HTR-8/SVneo (cell line): ENCODE measurements around the gene PECR.
A peak's percentile ranks its signal among the peaks of the same experiment; 100 is the strongest.
"Not testable (repeated sequence)": the region's sequence is repeated elsewhere in the genome, so short reads cannot be mapped to it uniquely, and the experiment has no call there.

ENCODE experiments used
- DNase-seq: peaks from one replicate; pipeline ENCODE4 v3.0.0; 2011; ENCODE audit warnings: low spot score, mixed read lengths; ENCODE audit not compliant: insufficient read length
- FAIRE-seq: peaks from 2 replicates; lab custom pipeline; 2011; peaks lifted over from hg19 to GRCh38; lab: Jason Lieb, UNC

PECR gene

DNA sequence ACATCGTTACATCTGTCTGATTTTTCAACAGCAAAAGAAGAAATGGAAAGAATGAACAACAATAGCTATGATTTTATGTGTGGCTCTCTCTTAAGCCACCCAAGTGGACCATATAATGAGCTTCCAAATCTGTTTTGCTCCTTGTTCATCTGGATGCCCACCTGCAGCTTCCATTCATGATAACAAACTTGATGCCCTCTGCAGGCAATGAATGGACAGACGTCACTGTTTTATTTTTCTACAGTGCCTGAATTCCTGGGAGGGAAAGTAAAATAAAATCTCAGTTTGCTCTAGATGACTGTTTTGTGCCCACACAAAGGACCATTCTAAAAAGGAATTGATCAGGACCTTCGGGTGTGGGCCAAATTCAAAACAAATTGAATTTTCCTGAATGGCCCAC, 73.2 kb downstream of the PECR start:
- FAIRE-seq = peak; percentile 46

DNA sequence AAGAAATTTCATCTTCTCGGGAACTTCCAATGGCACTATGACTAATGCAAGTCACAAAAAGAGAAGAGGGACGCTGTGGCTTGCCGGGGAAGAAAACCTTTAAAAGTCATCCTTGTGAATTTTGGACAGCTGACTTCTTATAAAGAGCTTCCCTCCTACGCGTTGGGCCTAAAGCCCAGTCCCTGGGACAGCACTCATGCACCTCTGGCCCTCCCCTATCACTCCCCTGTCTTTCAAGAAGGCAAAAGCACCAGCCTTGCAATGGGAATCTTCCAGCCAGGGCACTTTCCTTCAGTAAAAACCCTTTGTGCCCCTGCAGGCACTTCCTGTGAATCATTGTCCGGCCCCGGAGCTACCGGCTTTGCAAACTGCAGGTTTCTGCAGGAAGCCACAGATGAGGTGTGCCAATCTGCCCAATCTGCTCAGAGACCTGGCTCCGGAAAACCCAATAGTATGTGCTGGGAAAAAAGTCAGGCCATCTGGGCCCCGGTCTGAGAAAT, 75.4 kb downstream of the PECR start:
- peak; percentile 61 for DNase-seq
- FAIRE-seq = no peak

More for the DNA sequence above, 73.2 kb downstream of the PECR start:
- DNase-seq = no peak

DNA sequence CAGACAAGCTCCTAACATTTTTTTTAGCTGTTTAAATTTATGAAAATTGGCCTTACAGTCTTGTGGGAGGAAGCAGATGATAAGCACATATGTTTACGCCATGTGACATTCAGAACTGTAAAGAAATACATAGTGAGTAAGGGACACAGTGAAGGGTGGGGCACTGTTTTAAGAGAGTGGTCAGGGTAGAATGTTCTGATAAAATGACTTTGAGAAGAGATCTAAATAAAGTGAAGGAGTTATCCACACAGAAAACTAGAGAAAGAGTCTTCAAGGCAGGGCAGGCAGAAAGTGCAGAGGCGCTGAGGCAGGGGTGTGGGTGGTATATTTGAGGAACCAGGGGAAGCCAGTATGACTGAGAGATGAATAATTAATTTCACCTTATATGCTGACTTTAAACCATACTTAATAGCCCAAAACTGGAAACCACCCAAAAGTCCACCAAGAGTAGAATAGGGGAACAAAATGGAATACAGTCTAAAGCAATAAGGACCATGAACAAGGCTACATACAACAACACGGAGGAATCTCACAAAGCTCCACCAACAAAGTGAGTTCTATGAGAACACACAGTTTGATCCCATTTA, 76.8 kb downstream of the PECR start:
- FAIRE-seq (no peak), DNase-seq (no peak)

DNA sequence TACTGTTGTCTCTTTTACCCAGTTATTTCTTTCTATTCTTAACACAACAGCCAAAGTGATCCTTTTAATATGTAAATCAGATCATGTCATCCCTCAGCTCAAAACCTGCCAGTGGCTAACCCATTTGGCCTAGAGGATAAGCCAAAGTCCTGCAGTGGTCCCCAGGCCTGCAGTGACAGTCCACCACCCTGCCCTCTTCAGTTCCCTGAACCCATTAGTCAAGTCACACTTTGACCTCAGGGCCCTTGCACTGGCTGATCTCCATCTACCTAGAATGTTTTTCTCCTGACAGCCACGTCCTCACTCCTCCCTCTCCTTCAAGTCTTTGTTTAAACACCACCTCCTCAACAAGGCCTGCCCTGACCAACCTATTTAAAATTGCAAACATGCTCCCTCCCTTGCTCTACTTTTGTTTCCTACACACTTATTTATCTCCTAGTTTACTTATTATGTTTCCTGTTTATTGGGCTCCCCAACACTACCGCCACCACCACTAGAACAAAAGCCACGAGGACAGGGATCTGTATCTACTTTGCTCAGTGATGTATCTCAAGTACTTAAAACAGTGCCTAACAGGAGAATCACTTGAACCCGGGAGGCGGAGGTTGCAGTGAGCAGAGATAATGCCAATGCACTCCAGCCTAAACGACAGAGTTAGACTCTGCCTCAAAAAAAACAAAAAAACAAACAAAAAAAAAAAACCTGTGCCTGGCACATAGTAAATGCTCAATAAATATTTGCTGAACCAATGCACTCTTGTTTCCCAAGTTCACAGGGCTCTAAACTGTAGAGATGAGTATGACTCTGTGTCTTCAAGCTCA, 77.5 kb downstream of the PECR start:
- FAIRE-seq = no peak
- DNase-seq = no peak

DNA sequence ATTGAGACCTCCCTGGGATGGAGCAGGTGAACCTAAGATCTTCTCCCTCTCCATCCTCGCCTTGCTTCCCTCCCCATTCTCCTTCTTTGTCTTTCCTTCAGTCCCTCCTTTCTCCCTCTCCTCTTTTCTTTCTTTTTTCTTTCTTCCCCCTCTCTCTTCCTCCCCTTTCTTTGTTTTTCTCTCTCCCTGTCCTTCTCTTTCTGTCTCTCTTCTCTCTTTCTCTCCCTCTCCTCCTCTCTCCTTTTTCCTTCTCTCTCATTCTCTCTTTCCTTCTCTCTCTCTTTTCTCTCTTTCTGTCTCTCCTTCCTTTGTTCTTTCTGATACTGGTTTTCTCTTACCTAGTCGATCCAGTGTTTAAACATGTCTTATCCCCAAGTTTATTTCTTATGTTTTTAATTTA, 78.9 kb downstream of the PECR start:
- FAIRE-seq (no peak), DNase-seq (no peak)

GRCh38 chr2:216002101-216002678, 79.4 kb downstream of the PECR start:
- FAIRE-seq = no peak
- DNase-seq = no peak

DNA sequence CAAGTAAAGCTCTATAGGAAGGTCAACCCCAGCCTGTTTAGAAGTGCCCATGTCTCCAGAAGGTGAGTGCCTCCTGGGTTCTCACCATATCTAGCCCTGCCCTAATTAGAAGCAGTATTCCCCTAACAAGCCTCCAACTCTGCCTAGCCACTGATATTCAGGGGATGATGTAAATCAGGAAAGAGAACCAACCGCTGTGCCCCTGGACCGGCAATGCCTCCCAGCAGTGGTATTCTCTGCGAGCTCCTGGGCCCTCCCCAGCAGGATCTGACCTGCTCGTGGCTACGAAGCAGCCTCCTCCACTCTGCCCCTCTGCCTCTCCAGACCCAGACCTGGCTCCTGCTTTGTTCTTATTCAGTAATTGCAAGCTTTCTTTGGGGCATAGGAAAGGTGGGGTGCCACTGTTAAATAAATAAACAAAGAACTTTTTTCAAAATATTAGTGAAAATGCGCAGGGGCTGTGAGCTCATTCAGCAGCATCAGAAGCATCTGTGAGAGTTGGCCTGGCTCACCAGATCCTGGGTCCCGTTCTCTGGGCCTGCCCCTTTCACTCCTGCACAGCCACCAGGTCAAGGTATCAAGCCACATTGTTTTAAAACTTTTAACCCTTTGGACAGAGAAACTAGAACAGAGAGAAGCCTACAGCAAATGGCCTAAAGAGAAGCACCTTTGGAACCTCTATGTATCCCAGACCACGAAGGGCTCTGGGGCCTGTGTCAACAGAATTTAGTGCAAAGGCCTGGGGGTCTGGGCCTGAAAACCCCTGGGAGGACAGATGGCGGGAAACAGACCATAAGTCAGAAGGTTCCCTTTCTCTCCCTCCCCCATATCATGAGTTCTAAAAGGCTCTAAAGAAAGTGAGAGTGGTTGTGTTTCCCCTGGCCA, 80.2 kb downstream of the PECR start:
- no peak for FAIRE-seq

GRCh38 chr2:215998636-215999035, 83.0 kb downstream of the PECR start:
- FAIRE-seq = no peak
- no peak for DNase-seq

More for the DNA sequence above, 80.2 kb downstream of the PECR start:
- no peak for DNase-seq

DNA sequence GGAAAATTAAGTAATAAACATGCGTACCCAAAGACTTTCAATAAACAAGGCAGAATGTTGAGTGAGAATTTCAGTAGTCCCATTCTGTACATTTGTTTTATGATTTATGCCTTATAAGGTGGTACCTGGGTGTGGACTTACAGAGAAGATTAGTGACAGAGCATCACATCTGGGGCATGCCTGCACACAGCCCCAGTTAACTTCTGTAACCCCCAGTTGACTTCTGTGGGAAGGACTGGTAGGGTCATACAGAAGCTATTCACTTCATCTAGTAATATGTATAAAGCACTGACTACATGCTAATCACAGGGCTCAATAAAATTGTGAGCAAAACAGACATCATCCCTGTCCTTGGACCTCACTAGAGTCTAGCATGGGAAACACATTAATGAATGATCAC, 84.4 kb downstream of the PECR start:
- no peak for DNase-seq
- FAIRE-seq = no peak

- FAIRE-seq = no peak
- no peak for DNase-seq
Measured at GRCh38 chr2:215994911-215995310, 86.7 kb downstream of the PECR start.

DNA sequence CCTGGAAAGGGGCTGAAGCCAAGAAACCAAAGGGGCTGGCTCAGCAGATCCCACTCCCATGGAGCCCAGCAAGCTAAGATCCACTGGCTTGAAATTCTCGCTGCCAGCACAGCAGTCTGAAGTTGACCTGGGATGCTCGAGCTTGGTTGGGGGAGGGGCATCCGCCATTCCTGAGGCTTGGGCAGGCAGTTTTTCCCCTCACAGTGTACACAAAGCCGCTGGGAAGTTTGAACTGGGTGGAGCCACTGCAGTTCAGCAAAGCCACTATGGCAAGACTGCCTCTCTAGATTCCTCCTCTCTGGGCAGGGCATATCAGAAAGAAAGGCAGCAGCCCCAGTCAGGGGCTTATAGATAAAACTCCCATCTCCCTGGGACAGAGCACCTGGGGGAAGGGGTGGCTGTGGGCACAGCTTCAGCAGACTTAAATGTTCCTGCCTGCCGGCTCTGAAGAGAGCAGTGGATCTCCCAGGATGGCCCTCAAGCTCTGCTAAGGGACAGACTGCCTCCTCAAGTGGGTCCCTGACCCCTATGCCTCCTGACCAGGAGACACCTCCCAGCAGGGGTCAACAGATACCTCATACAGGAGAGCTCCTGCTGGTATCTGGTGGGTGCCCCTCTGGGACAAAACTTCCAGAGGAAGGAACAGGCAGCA, 92.9 kb downstream of the PECR start:
- not testable (repeated sequence) for DNase-seq, FAIRE-seq
